Fibroblast of pulmonary artery (primary cell): ENCODE data around the gene CHD6.

Experiments used
- DNase-seq: peaks from one replicate; pipeline ENCODE4 v3.0.0-alpha.2; 2010; ENCODE audit warnings: low read depth
- H3K4me3 ChIP-seq: replicated peaks from 2 replicates; pipeline ENCODE4 v1.5.1; 2011; ENCODE audit warnings: low read depth, mild to moderate bottlenecking, control low read depth, low read length, moderate library complexity
- TF ChIP-seq, protein P1 (sequence below): IDR thresholded peaks from 2 replicates; pipeline ENCODE4 v1.5.1; 2011; ENCODE audit warnings: mild to moderate bottlenecking, control low read depth, low read length, inconsistent platforms; ENCODE audit errors: missing control alignments

CHD6 gene

GRCh38 chr20:41358230-41358629, 259.9 kb downstream of the CHD6 start:
- TF ChIP-seq, protein P1, sequence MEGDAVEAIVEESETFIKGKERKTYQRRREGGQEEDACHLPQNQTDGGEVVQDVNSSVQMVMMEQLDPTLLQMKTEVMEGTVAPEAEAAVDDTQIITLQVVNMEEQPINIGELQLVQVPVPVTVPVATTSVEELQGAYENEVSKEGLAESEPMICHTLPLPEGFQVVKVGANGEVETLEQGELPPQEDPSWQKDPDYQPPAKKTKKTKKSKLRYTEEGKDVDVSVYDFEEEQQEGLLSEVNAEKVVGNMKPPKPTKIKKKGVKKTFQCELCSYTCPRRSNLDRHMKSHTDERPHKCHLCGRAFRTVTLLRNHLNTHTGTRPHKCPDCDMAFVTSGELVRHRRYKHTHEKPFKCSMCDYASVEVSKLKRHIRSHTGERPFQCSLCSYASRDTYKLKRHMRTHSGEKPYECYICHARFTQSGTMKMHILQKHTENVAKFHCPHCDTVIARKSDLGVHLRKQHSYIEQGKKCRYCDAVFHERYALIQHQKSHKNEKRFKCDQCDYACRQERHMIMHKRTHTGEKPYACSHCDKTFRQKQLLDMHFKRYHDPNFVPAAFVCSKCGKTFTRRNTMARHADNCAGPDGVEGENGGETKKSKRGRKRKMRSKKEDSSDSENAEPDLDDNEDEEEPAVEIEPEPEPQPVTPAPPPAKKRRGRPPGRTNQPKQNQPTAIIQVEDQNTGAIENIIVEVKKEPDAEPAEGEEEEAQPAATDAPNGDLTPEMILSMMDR: no peak
- H3K4me3 ChIP-seq: no peak overlapping the region
- DNase-seq: no peak

DNA sequence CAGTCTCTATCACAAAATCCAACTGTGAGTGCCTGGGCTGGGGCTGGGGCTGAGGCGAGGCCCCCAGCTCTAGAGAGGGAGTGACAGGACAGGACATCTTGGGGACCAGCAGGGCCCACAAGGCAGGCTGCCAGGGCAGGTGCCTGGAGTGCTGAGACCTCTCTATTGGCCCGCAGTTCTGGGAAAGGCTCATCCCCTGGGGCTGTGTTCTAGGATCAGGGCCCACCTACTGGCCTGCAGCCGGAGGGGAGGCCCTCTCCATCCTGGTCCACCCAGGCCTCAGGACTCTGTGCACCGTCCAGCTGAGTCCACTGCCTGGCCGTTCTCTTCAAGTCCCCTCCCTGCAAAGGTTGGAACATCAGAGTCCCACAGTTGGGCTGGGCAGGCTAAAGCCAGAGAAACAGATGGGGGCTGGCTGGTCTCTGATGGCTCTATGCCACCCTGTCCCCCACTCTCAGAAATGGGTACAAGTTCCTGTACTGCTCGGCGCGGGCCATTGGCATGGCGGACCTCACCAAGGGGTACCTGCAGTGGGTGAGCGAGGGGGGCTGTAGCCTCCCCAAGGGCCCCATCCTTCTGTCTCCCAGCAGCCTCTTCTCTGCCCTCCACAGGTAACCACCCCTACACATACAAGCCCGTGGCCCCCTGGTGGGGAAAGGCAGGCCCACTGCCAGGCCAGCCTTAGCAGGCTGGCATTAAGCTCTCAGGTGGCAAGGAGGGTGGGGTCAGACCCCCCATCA, 260.6 kb downstream of the CHD6 start:
- DNase-seq: no peak
- TF ChIP-seq, protein P1: no peak

GRCh38 chr20:41356951-41357350, 261.2 kb downstream of the CHD6 start:
- no peak overlapping the region for H3K4me3 ChIP-seq
- DNase-seq: no peak
- TF ChIP-seq, protein P1: no peak

More for the DNA sequence above, 260.6 kb downstream of the CHD6 start:
- H3K4me3 ChIP-seq: no peak overlapping the region

DNA sequence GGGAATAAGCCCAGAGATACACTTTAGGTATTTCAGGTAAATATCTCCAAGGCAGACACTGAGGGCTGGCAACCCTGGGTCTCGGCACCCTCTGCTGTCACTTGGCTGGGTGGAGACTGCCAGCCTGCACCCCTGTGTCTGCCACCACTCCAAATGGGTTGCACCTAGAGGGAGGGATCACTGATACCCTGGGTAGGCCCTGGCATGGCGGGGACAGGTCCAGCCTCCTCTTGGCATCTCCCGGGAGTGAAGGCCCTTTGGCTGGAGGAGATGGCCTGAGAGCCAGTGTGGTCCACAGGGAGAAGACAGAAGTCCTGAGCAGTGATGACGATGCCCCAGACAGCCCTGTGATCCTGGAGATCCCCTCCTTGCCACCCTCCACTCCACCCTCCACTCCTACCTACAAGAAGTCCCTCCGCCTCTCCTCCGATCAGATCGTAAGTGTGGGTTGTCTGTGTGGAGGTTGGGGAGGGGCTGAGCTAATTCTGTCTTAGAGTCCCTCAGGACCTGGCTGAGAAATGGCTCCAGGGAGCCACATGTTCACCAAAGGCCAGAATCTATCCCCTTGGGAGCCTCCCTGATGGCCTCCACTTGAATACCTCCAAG, 262.5 kb downstream of the CHD6 start:
- no peak for DNase-seq
- TF ChIP-seq, protein P1: no peak
- H3K4me3 ChIP-seq: no peak overlapping the region

- TF ChIP-seq, protein P1: no peak
- DNase-seq: no peak
- no peak overlapping the region for H3K4me3 ChIP-seq
Measured at GRCh38 chr20:41355192-41355591, 263.0 kb downstream of the CHD6 start.

GRCh38 chr20:41353530-41353929, 264.6 kb downstream of the CHD6 start:
- H3K4me3 ChIP-seq: no peak overlapping the region
- TF ChIP-seq, protein P1: no peak
- no peak for DNase-seq
